GM21717 (cell line): ENCODE data around the gene ANKRD66.
"Not testable (repeated sequence)": the region's sequence is repeated elsewhere in the genome, so short reads cannot be mapped to it uniquely, and the experiment has no call there.

ENCODE experiments used
- ATAC-seq: cut with Tn5 transposase; IDR thresholded peaks from one replicate; pipeline ENCODE4 v1.9.1; 2021; ENCODE audit warnings: mild to moderate bottlenecking, moderate library complexity; ENCODE audit not compliant: unreplicated experiment

The ANKRD66 gene

GRCh38 chr6:46746696-46747095 is at the start of gene ANKRD66:
Gene ANKRD66 (plus strand): TSS chr6:46746933. CDS start chr6:46751949, 5,016 bp downstream.
- ATAC-seq: no peak

DNA sequence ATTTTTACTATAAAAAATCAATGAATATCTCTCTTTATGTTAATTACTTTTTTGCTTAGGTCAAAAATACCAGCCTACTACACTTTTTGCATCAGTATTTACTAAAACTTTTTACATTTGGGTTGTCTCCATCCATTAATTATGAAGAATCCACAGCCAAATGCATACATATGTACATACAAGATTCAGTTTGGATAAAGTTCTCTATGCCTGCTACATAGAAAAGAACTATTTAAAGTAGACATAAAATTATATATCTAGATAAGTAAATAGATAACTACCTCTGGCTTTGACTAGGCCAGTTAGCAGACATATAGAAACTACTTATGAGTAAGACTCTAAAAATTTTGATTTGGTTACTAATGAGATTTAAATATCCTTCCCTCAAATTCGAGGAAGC is 46.8 kb upstream of the ANKRD66 start:
- no peak for ATAC-seq

GRCh38 chr6:46704562-46704961 is 42.2 kb upstream of the ANKRD66 start:
- ATAC-seq: no peak

GRCh38 chr6:46706464-46706863 is 40.3 kb upstream of the ANKRD66 start:
- ATAC-seq: no peak

- ATAC-seq: no peak
Observed at GRCh38 chr6:46711491-46711890, 35.2 kb upstream of the ANKRD66 start.

DNA sequence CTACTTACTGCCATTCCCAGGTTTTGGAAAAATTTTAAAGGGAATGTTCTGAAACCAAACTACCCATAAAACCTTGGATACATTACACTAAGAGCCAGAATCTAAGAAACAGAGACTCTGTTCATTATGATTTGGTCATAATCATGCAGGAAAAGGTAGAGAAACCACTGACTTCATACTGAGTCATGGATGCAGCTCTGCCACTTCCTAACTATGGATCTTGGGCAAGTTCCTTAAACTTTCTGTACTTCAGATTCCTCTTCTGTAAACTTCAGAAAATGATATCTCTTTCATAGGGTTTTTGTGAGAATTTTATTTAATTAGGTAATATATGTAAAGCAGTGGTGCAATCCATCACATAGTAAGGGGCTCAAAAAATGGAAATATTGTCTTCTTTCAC is 31.6 kb upstream of the ANKRD66 start:
- ATAC-seq: no peak

- ATAC-seq: no peak
Observed at GRCh38 chr6:46719099-46719498, 27.6 kb upstream of the ANKRD66 start.

DNA sequence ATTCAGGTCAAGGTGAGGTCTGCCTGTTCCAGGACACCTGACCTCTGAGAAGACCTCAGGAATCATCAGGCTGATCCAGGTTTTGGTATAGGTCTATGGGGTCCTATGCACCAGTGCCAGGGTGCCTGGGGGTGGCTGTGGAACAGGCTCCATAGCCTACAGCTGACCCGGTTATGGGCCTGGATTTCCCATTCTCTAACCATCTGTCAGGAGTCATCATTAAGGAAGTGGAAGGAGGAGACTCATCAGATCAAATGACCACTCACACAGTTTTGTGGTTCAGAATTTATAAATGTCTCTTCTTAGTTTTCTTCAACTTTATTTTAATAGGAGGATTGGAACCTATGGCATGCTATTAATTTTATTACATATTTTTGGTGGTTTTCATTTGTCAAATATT is 26.3 kb upstream of the ANKRD66 start:
- ATAC-seq: no peak

- ATAC-seq: no peak
Observed at GRCh38 chr6:46729787-46730326, 16.9 kb upstream of the ANKRD66 start.

GRCh38 chr6:46730921-46731461 is 15.7 kb upstream of the ANKRD66 start:
- ATAC-seq: no peak

DNA sequence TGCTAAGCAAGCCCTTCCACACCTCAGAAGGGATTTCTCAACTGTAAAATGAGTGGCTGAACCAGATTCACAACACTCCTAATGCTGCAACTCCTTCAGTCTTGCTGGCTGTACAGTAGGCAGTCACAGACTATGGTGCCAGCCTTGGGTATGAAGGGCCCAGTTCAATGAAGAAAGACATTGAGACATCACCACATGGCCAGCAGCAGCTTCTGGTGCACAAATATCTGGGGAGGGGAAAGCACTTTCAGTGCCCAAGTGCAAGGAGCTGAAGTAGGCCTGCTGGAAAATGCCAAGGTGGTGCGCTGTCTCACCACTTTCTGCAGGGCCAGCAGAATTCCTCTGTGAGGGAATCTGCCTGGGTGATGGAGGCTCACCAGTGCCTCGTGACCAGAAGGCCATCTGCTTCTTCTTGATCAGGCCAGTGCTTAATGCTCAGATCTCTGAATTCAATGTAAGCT is 13.4 kb upstream of the ANKRD66 start:
- no peak for ATAC-seq

DNA sequence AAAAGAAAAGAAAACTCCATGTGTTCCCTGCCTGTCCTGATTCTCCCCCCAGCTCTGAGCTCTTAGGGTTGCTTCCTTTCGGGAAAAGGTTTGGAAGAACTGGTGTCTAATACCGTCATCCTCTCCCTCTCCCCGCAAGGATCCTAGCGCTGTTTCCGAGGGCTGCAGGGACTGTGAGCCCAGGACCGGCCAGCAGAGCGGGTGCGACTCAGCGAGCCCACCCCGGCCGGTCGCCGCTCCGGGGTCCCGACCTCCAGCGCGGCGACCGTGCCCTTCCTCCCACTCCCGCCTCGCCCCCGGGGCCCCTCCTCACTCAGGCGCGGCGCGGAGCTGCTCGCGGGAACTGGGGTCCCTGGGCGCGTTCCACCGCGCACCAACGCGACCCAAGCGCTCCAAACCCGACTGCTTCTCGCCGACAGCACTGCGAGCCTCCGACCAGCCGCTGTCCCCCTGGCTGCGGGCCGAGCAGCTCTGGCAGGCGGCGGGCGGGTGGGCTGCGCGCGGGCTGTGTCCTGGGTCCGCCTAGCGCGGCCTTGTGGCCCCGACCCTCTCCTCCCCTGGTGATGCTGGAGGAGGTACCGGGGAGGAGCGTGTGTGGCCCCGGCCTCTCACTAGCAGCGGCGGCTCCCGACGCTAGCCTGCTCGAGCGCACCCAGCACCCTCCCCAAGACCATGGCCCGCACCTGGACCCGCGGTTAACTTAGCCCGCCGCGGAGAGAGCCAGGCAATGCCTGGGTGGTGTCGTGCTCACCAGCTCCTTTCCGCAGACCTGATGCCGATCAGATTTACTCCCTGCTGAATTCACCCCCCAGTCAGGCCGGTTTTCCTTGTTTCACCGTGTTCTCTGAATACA is 11.6 kb upstream of the ANKRD66 start, which contains the start of gene PLA2G7:
Gene PLA2G7, minus strand, starts transcription at position 509 of the 853 bp plus-strand sequence. CDS start 12,484 bp downstream, outside the sequence.
- ATAC-seq: no peak

DNA sequence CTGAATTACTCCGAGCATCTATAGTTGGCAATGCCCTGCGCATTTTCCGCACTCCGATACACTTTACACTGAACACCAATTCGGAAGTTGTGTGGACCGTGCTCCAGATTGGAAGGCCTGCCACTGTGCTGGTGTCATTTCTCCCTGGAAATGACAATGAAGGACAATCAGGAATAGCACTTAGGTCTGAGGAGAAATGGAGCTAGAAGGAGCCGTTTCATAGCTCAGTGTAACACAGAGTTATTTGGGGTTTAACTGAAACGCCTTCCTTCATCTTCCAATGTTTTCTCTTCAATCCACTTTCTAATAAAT is 11.1 kb upstream of the ANKRD66 start:
- no peak for ATAC-seq

DNA sequence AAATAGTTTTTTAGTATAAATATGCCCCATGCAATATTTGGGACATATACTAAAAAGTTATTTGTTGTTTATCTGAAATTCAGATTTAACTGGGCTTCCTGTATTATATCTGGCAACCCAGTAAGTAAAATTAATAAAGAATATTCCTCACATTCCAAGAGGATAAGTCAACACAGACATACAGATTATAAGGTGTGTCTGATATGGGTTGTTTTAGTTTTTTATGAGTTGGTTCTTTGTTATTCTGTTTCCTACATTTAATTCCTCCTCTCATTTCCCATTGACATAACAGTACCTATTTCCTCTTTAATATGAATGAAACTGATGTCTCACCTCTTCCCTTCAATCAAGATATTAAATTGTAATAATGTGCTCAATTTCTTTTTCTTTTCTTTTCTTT is 9.8 kb upstream of the ANKRD66 start:
- ATAC-seq: no peak

GRCh38 chr6:46741482-46741881 is 5.3 kb upstream of the ANKRD66 start:
- ATAC-seq: no peak

- ATAC-seq: no peak
Observed at GRCh38 chr6:46741910-46742309, 4.8 kb upstream of the ANKRD66 start.

DNA sequence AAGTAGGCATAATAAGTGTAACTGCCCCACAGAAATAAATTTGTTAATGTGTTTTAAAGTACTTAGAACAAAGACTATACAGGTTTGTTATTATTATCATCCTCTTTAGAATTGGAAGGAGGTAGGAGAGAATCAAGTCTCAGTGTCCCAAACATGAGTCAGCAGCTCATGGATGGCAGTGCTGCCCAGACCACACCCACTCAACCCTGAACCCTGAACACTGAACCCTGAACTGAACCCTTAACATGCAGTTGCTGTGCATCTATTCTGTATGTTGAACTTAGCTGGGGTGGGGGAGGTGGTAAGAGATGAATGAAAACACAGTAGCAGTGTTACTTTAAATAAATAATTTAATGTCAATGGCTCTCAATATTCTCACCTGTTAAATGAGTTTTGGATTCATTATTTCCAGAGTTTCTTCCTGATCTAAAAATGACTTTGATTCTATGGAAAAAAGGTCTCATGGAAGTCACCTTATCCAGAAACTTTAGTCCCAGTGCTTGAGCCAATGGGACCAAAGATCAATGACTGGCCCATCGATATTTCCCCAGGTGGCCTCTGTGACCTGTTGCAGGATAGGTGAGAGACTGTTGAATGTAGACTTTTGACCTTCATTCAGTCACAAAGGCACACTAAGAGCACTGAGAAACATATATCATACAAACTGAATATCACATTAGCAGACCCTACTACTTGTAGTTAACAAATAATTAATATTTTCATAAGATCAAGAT is 3.1 kb upstream of the ANKRD66 start:
- no peak for ATAC-seq

DNA sequence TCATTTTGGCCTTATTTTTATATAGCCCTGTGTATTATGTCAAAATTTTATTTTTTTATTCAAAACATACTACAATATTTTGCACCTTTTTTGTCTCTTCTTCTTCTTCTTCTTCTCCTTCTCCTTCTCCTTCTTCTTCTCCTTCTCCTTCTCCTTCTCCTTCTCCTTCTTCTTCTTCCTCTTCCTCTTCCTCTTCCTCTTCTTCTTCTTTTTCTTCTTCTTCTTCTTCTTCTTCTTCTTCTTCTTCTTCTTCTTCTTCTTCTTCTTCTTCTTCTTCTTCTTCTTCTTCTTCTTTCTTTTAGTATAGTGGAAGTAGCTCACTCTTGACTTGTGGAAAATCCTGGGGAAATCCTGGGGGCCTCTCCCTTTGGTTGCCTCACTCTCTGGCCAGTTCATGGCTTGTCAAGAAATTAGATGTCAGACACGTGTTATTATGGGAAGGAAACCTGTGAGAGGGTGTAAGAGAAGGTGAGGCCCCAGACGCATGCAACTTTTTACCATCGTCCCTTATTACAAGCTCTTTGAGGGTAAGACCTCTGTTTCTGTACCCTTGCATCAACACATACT is 2.5 kb upstream of the ANKRD66 start:
- ATAC-seq: not testable (repeated sequence)

- ATAC-seq: no peak
Observed at GRCh38 chr6:46745973-46746372, 760 bp upstream of the ANKRD66 start.

DNA sequence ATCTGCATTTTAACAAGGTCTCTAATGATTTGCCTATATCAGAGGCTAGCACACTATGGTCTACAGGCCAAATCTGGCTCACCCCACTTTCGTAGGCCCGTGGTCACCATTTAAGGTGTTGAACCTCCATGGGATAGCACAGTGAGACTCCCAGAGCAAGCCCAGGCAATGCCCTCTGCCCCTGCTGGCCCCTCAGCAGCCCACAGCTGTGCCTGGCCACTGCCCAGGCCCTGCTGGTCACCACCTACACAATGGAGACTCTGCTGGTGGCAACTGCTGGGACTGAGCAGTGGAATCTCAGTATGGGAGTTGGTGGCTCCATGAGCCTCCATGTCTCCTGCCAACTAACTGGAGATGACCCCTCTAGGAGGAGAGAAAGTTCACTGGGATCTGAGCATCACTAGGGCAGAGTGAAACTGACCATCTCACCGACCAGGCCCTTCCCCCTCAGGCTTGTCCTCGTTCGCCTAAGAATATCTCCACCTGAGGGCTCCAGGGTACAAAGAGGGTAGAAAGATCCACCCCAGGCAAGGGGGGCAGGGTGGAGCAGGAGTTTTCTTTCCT is 2.3 kb downstream of the ANKRD66 start:
- ATAC-seq: no peak

GRCh38 chr6:46749731-46750130 is 3.0 kb downstream of the ANKRD66 start:
- no peak for ATAC-seq
